ENCODE measurements around the gene PTPN4.

The PTPN4 gene

GRCh38 chr2:119734047-119734446, 25.7 kb upstream of the PTPN4 start:
- no peak overlapping the region for H3K9ac ChIP-seq (ENCODE audit: low read depth, low read length)
- H3K36me3 ChIP-seq (ENCODE audit: control insufficient read depth, insufficient read depth, low read length) = no peaks in the 10 kb centered on the region
- no peaks in the 10 kb centered on the region for H3K4me1 ChIP-seq (ENCODE audit: control insufficient read depth, insufficient read depth, low read length)
- no peaks in the 10 kb centered on the region for H3K9me3 ChIP-seq (ENCODE audit: control insufficient read depth, insufficient read depth, low read length)
- H3K27me3 ChIP-seq (ENCODE audit: control insufficient read depth, insufficient read depth, low read length) = no peaks in the 10 kb centered on the region
- no peak overlapping the region for H3K27ac ChIP-seq (ENCODE audit: low read depth, low read length)
- no peak overlapping the region for H3K4me3 ChIP-seq (ENCODE audit: low read depth, low read length)

GRCh38 chr2:119735565-119735964, 24.2 kb upstream of the PTPN4 start:
- H3K4me1 ChIP-seq (ENCODE audit: control insufficient read depth, insufficient read depth, low read length) = no peaks in the 10 kb centered on the region
- no peak overlapping the region for H3K4me3 ChIP-seq (ENCODE audit: low read depth, low read length)
- H3K36me3 ChIP-seq (ENCODE audit: control insufficient read depth, insufficient read depth, low read length) = no peaks in the 10 kb centered on the region
- H3K9me3 ChIP-seq (ENCODE audit: control insufficient read depth, insufficient read depth, low read length) = no peaks in the 10 kb centered on the region
- no peaks in the 10 kb centered on the region for H3K27me3 ChIP-seq (ENCODE audit: control insufficient read depth, insufficient read depth, low read length)
- no peak overlapping the region for H3K27ac ChIP-seq (ENCODE audit: low read depth, low read length)
- H3K9ac ChIP-seq (ENCODE audit: low read depth, low read length) = no peak overlapping the region

DNA sequence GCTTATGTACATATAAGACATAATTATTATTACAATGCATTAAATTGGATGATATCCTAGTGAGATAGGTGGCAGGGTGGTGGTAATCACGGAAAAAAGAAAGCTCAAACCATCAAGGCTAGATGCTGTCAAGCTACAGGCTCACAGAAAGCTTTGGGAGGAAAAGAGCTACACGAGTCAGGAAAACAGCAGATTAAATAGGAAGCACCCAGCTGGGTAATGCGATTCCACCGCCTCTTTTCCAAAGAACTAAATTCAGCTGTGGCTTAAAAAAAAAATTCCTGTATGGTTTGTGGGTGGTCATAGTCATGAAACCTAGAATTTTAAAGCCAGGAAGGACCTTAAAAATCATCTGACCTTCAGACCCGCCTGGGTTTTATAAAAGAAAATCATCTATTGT, 23.7 kb upstream of the PTPN4 start:
- no peak overlapping the region for H3K9ac ChIP-seq (ENCODE audit: low read depth, low read length)
- no peak overlapping the region for H3K27ac ChIP-seq (ENCODE audit: low read depth, low read length)
- no peaks in the 10 kb centered on the region for H3K4me1 ChIP-seq (ENCODE audit: control insufficient read depth, insufficient read depth, low read length)
- H3K9me3 ChIP-seq (ENCODE audit: control insufficient read depth, insufficient read depth, low read length) = no peaks in the 10 kb centered on the region
- H3K4me3 ChIP-seq (ENCODE audit: low read depth, low read length) = no peak overlapping the region
- H3K36me3 ChIP-seq (ENCODE audit: control insufficient read depth, insufficient read depth, low read length) = no peaks in the 10 kb centered on the region
- H3K27me3 ChIP-seq (ENCODE audit: control insufficient read depth, insufficient read depth, low read length) = no peaks in the 10 kb centered on the region

- H3K9ac ChIP-seq (ENCODE audit: low read depth, low read length) = no peak overlapping the region
Observed at GRCh38 chr2:119739580-119740255, 20.0 kb upstream of the PTPN4 start.

GRCh38 chr2:119741001-119741400, 18.7 kb upstream of the PTPN4 start:
- Histone ChIP-seq H3K36me3 (ENCODE audit: control insufficient read depth, insufficient read depth, low read length) (no peaks in the 10 kb centered on the region), H3K4me3 (ENCODE audit: low read depth, low read length) (no peak overlapping the region), H3K27ac (ENCODE audit: low read depth, low read length) (no peak overlapping the region), H3K27me3 (ENCODE audit: control insufficient read depth, insufficient read depth, low read length) (no peaks in the 10 kb centered on the region), H3K4me1 (ENCODE audit: control insufficient read depth, insufficient read depth, low read length) (no peaks in the 10 kb centered on the region), H3K9me3 (ENCODE audit: control insufficient read depth, insufficient read depth, low read length) (no peaks in the 10 kb centered on the region), H3K9ac (ENCODE audit: low read depth, low read length) (no peak overlapping the region)

More at GRCh38 chr2:119739580-119740255, 20.0 kb upstream of the PTPN4 start:
- Histone ChIP-seq H3K9me3 (ENCODE audit: control insufficient read depth, insufficient read depth, low read length) (no peaks in the 10 kb centered on the region), H3K27me3 (ENCODE audit: control insufficient read depth, insufficient read depth, low read length) (no peaks in the 10 kb centered on the region), H3K27ac (ENCODE audit: low read depth, low read length) (no peak overlapping the region), H3K4me1 (ENCODE audit: control insufficient read depth, insufficient read depth, low read length) (no peaks in the 10 kb centered on the region), H3K4me3 (ENCODE audit: low read depth, low read length) (no peak overlapping the region), H3K36me3 (ENCODE audit: control insufficient read depth, insufficient read depth, low read length) (no peaks in the 10 kb centered on the region)

GRCh38 chr2:119741868-119742267, 17.9 kb upstream of the PTPN4 start:
- H3K36me3 ChIP-seq (ENCODE audit: control insufficient read depth, insufficient read depth, low read length) = no peaks in the 10 kb centered on the region
- no peak overlapping the region for H3K4me3 ChIP-seq (ENCODE audit: low read depth, low read length)
- H3K9me3 ChIP-seq (ENCODE audit: control insufficient read depth, insufficient read depth, low read length) = no peaks in the 10 kb centered on the region
- no peak overlapping the region for H3K9ac ChIP-seq (ENCODE audit: low read depth, low read length)
- no peaks in the 10 kb centered on the region for H3K27me3 ChIP-seq (ENCODE audit: control insufficient read depth, insufficient read depth, low read length)
- H3K27ac ChIP-seq (ENCODE audit: low read depth, low read length) = no peak overlapping the region
- H3K4me1 ChIP-seq (ENCODE audit: control insufficient read depth, insufficient read depth, low read length) = no peaks in the 10 kb centered on the region

DNA sequence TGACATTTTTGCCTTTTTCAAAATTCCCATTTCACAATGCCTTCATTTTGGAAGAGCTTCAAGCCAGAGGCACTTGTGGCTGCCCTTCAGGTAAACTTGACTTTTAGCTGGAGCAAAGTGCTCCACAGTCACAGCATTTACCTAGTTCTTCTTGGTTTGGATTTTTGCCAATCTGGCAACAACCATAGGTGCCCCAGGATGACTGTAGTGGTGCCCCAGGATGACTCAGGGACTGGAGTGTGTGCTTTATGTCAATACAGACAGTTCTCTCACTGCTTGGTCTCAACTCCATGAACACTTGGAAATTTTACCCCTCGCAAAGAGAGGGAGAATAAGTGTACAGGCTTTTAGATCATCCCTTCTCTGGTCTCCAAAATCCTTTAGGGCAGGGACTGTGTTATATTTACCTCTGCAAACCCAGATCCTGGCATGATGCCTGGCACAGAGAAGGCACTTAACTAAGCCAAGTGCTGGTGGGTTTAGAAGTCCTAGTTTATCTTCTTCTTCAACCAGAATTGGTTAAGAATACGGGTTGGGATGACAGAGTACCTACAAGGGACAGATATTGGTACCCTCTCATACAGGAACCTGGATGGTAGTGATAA, 15.3 kb upstream of the PTPN4 start:
- H3K4me1 ChIP-seq (ENCODE audit: control insufficient read depth, insufficient read depth, low read length) = peaks cover 6% of the 10 kb centered on the region; the same call in 1 of the 2 replicates
- no peak overlapping the region for H3K4me3 ChIP-seq (ENCODE audit: low read depth, low read length)
- no peak overlapping the region for H3K27ac ChIP-seq (ENCODE audit: low read depth, low read length)
- H3K9ac ChIP-seq (ENCODE audit: low read depth, low read length) = no peak overlapping the region
- no peaks in the 10 kb centered on the region for H3K9me3 ChIP-seq (ENCODE audit: control insufficient read depth, insufficient read depth, low read length)
- no peaks in the 10 kb centered on the region for H3K36me3 ChIP-seq (ENCODE audit: control insufficient read depth, insufficient read depth, low read length)
- H3K27me3 ChIP-seq (ENCODE audit: control insufficient read depth, insufficient read depth, low read length) = no peaks in the 10 kb centered on the region

DNA sequence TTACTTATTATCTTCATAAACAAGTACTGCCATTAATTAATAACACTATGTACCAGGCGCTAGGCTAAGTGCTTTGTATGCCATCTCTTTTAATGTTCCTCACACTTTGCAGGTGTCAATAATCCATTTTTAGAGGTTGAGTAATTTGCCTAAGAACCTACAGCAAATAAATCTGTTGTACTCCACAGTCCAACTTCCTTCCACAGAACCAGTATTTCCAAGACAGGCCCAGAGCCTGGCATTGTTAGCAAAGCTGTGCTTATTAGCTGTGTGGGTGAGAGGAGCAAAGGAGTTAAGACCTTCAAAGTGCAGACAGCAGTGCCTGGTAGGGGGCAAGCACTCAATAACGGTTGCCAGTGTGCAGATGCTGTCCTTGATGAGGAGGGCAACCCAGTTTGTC, 14.2 kb upstream of the PTPN4 start:
- no peaks in the 10 kb centered on the region for H3K27me3 ChIP-seq (ENCODE audit: control insufficient read depth, insufficient read depth, low read length)
- no peaks in the 10 kb centered on the region for H3K36me3 ChIP-seq (ENCODE audit: control insufficient read depth, insufficient read depth, low read length)
- H3K9ac ChIP-seq (ENCODE audit: low read depth, low read length) = no peak overlapping the region
- H3K27ac ChIP-seq (ENCODE audit: low read depth, low read length) = no peak overlapping the region
- no peaks in the 10 kb centered on the region for H3K9me3 ChIP-seq (ENCODE audit: control insufficient read depth, insufficient read depth, low read length)
- no peak overlapping the region for H3K4me3 ChIP-seq (ENCODE audit: low read depth, low read length)
- H3K4me1 ChIP-seq (ENCODE audit: control insufficient read depth, insufficient read depth, low read length) = peaks cover 6% of the 10 kb centered on the region; the same call in 1 of the 2 replicates

- no peak overlapping the region for H3K9ac ChIP-seq (ENCODE audit: low read depth, low read length)
- H3K27ac ChIP-seq (ENCODE audit: low read depth, low read length) = no peak overlapping the region
- H3K4me1 ChIP-seq (ENCODE audit: control insufficient read depth, insufficient read depth, low read length) = peaks cover 6% of the 10 kb centered on the region; the same call in 1 of the 2 replicates
- H3K4me3 ChIP-seq (ENCODE audit: low read depth, low read length) = no peak overlapping the region
- H3K27me3 ChIP-seq (ENCODE audit: control insufficient read depth, insufficient read depth, low read length) = no peaks in the 10 kb centered on the region
- no peaks in the 10 kb centered on the region for H3K9me3 ChIP-seq (ENCODE audit: control insufficient read depth, insufficient read depth, low read length)
- H3K36me3 ChIP-seq (ENCODE audit: control insufficient read depth, insufficient read depth, low read length) = no peaks in the 10 kb centered on the region
Observed at GRCh38 chr2:119746836-119747686, 12.7 kb upstream of the PTPN4 start.

GRCh38 chr2:119748135-119748534, 11.6 kb upstream of the PTPN4 start:
- no peak overlapping the region for H3K9ac ChIP-seq (ENCODE audit: low read depth, low read length)
- no peaks in the 10 kb centered on the region for H3K9me3 ChIP-seq (ENCODE audit: control insufficient read depth, insufficient read depth, low read length)
- H3K4me3 ChIP-seq (ENCODE audit: low read depth, low read length) = no peak overlapping the region

More at GRCh38 chr2:119748135-119748534, 11.6 kb upstream of the PTPN4 start:
- Histone ChIP-seq H3K27me3 (ENCODE audit: control insufficient read depth, insufficient read depth, low read length) (no peaks in the 10 kb centered on the region), H3K4me1 (ENCODE audit: control insufficient read depth, insufficient read depth, low read length) (peaks cover 6% of the 10 kb centered on the region; the same call in 1 of the 2 replicates), H3K36me3 (ENCODE audit: control insufficient read depth, insufficient read depth, low read length) (no peaks in the 10 kb centered on the region), H3K27ac (ENCODE audit: low read depth, low read length) (no peak overlapping the region)

Measured in HUES48 (cell line).